Sigmoid colon (tissue), 7 donors: Measurements from ENCODE around the gene AIRE. TPM values are rescaled to one million over a fixed set of nuclear protein-coding genes. Genes with fewer than 3 reads are reported as not detected.
"Not testable (repeated sequence)": the region's sequence is repeated elsewhere in the genome, so short reads cannot be mapped to it uniquely, and the experiment has no call there.

Experiments used
- DNase-seq: peaks from one replicate; pipeline ENCODE4 v3.0.0-alpha.2; 2019
- H3K27ac ChIP-seq, 4 donors: fragments of 200-600 bp; sonication (generic); one replicate each; pipeline ENCODE4 v1.5.1; 2016 to 2019; ENCODE audit warnings: mild to moderate bottlenecking in 1 of 4
- H3K27me3 ChIP-seq, 3 donors: fragments of 200-600 bp; sonication (generic); one replicate each; pipeline ENCODE4 v1.5.1; 2019; ENCODE audit warnings: mild to moderate bottlenecking in 1 of 3
- H3K36me3 ChIP-seq, 4 donors: fragments of 200-600 bp; sonication (generic); one replicate each; pipeline ENCODE4 v1.5.1; 2016 to 2019
- H3K4me1 ChIP-seq, 4 donors: fragments of 200-600 bp; sonication (generic); one replicate each; pipeline ENCODE4 v1.5.1; 2017 to 2019
- H3K4me3 ChIP-seq, 4 donors: fragments of 200-600 bp; sonication (generic); one replicate each; pipeline ENCODE4 v1.5.1; 2017 to 2019; ENCODE audit warnings: mild to moderate bottlenecking in 2 of 4, moderate library complexity in 1 of 4
- H3K9me3 ChIP-seq, 4 donors: fragments of 200-600 bp in 3 of 4; sonication (generic) in 3 of 4; one replicate each; pipeline versions ENCODE4 v1.5.1 to v1.6.1; 2013 to 2019
- EP300 ChIP-seq, 4 donors: sonication (generic); formaldehyde crosslinking; IDR thresholded peaks; one replicate each; pipeline ENCODE4 v1.6.1; 2017; ENCODE audit warnings: antibody characterized with exemption in 4 of 4
- POLR2A ChIP-seq, 2 donors: fragments of 450-650 bp; IDR thresholded peaks; one replicate each; pipeline ENCODE4 v1.6.1; 2016; ENCODE audit warnings: antibody characterized with exemption in 2 of 2, mild to moderate bottlenecking in 2 of 2, moderate library complexity in 2 of 2
- POLR2AphosphoS5 ChIP-seq, 4 donors: sonication (generic); formaldehyde crosslinking; IDR thresholded peaks; one replicate each; pipeline ENCODE4 v1.6.1; 2017; ENCODE audit warnings: antibody characterized with exemption in 4 of 4
- WGBS, 2 donors: extraction: QIAGEN DNeasy Blood & Tissue Kit; methylation state at CpG; one replicate each; pipeline ENCODE4 v1.1.7; 2013; 5-methylcytosine and 5-hydroxymethylcytosine counted together
- intact Hi-C: fragments of 100-400 bp; cut with DNase I; formaldehyde crosslinking; loops from one replicate; pipeline ENCODE4 v1.15.1; 2023
- polyA plus RNA-seq, 3 donors: library from polyadenylated mRNA; stranded (reverse); fragments of 200-250 nt; gene quantifications; one replicate each; pipeline ENCODE4 v1.2.3, GENCODE V29; 2013
- total RNA-seq, 4 donors: library from RNA; depleted of rRNA; stranded (reverse); fragments of >200 nt; gene quantifications; one replicate each; pipeline ENCODE4 v1.1.0, GENCODE V29; 2016
- TF ChIP-seq, protein P1 (sequence below), 4 experiments: fragments of 450-650 bp in 3 of 4; fragments of 200-600 bp in 1 of 4; IDR thresholded peaks; one replicate each; pipeline ENCODE4 v1.5.1; 2016 to 2019; ENCODE audit warnings: antibody characterized with exemption in 4 of 4, mild to moderate bottlenecking in 3 of 4, moderate library complexity in 2 of 4
- donor health status: healthy with polysubstance abuse.
- donor health status: Bipolar disorder and iron deficiency.
- donor health status: healthy.

Gene AIRE
- total and polyA plus RNA-seq, 7 donors: 0.61 TPM; not detected in 6

DNA sequence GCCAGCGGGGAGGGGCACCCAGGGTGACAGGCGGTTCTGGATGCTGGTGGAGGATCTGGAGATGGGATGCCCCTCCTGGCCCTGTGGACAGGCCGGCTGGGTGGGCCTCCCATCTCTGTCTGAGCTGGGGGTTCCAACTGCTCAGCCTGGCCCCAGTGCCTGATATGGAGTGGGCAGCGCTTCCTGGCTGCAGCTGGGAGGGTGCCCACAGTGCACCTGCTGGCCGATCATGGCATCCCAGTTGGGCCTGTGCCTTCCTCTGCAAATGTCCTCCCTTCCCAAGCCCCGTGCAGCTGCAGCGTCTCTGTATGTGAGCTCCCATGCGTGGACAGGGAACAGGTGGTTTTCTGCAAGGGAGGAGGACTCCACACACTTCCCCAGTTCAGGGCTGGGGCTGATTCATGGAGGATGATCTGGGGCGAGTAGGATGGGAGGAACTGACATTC is 16.3 kb downstream of the AIRE start:
- intact Hi-C loops: loop anchor here (2.0 kb wide), 1 partner anchor 37 kb away; the partner anchor contains the start of gene CFAP410
- WGBS, 2 donors: 26 to 53% methylated on average over 9 of the region's 9 CpGs
- peaks cover 0 to 5% (median 1%) of the 10 kb centered on the region in 3 donors for H3K27me3 ChIP-seq
- peaks cover 0 to 4% (median 0%) of the 10 kb centered on the region in 4 donors for H3K36me3 ChIP-seq
- H3K4me1 ChIP-seq: peaks cover 0 to 71% (median 51%) of the 10 kb centered on the region in 4 donors
- H3K27ac ChIP-seq: peak overlapping the region in 2 of 4 donors; percentile 22 to 32
- no peak for DNase-seq
- H3K9me3 ChIP-seq: no peaks in the 10 kb centered on the region
- H3K4me3 ChIP-seq: no peak overlapping the region
- TF ChIP-seq, protein P1, sequence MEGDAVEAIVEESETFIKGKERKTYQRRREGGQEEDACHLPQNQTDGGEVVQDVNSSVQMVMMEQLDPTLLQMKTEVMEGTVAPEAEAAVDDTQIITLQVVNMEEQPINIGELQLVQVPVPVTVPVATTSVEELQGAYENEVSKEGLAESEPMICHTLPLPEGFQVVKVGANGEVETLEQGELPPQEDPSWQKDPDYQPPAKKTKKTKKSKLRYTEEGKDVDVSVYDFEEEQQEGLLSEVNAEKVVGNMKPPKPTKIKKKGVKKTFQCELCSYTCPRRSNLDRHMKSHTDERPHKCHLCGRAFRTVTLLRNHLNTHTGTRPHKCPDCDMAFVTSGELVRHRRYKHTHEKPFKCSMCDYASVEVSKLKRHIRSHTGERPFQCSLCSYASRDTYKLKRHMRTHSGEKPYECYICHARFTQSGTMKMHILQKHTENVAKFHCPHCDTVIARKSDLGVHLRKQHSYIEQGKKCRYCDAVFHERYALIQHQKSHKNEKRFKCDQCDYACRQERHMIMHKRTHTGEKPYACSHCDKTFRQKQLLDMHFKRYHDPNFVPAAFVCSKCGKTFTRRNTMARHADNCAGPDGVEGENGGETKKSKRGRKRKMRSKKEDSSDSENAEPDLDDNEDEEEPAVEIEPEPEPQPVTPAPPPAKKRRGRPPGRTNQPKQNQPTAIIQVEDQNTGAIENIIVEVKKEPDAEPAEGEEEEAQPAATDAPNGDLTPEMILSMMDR (IDR thresholded peaks at IDR 0.05): no peak
- TF ChIP-seq POLR2A (IDR thresholded peaks at IDR 0.05) (no peak), EP300 (IDR thresholded peaks at IDR 0.05) (no peak), POLR2AphosphoS5 (IDR thresholded peaks at IDR 0.05) (no peak)

DNA sequence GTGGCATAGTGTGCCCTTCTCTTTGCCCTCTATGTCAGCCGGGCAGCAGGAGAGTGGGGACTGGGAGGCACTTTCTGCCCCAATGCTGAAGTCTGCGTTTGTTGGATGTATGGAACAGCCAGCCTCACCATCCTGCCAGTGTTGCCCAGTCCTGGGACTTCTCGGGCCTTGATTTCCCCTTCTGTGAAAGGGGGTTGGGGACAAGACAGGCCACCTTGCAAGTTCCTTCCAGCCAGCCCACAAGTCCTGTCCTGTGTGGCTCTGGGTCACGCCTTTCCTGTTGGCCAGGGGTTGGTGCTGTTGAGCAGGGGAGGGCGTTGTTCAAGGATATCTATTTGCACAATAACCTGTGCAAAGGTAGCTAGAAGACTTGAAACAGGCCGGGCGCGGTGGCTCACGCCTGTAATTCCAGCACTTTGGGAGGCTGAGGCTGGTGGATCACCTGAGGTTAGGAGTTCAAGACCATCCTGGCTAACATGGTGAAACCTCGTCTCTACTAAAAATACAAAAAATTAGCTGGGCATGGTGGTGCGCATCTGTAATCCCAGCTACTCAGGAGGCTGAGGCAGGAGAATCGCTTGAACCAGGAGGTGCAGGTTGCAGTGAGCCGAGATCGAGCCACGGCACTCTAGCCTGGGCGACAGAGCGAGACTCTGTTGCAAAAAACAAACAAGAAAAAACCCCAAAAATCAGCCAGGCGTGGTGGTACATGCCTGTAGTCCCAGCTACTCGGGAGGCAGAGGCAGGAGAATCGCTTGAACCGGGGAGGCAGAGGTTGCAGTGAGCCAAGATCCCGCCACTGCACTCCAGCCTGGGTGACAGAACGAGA is 17.1 kb downstream of the AIRE start:
- H3K27me3 ChIP-seq, DNase-seq, H3K4me3 ChIP-seq, H3K9me3 ChIP-seq, intact Hi-C loops, H3K36me3 ChIP-seq: not testable (repeated sequence)
- Histone ChIP-seq H3K4me1 (peaks cover 0 to 65% (median 43%) of the 10 kb centered on the region in 4 donors), H3K27ac (peak overlapping the region in 1 of 4 donors; percentile 32)
- 32 to 66% methylated on average over 23 of the region's 23 CpGs for WGBS, 2 donors

DNA sequence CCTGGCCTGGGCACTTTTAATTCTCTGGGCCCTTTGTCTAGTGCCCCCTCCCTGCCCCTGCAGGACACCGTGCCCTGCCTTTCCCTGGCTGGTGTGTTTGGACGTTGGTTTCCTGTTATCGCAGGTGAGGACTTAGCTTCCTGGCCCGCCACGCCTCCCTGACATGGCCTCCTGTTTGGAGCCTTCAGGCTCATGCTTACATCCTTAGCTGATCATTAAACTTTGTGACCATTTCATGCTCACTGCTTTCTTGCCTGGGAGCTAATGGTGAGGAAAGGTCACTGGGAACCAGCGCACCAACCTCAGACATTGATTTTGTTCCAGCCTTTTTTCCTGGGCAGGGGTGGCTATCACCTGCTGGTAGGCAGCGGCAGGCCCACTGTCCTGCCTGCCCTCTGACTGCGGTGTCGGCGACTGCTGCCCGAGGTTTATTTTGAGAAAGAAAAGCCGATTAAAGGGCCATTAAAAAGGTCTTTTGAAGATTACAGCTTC is 17.9 kb downstream of the AIRE start:
- TF ChIP-seq, protein P1 (IDR thresholded peaks at IDR 0.05): no peak
- TF ChIP-seq POLR2A (IDR thresholded peaks at IDR 0.05): no peak
- TF ChIP-seq EP300 (IDR thresholded peaks at IDR 0.05): no peak
- no peak for TF ChIP-seq POLR2AphosphoS5 (IDR thresholded peaks at IDR 0.05)
- H3K36me3 ChIP-seq: peaks cover 0 to 13% (median 0%) of the 10 kb centered on the region in 4 donors
- no peak overlapping the region for H3K4me3 ChIP-seq
- no peaks in the 10 kb centered on the region for H3K27me3 ChIP-seq
- DNase-seq: no peak
- peak overlapping the region in 2 of 4 donors; percentile 15 to 51 for H3K27ac ChIP-seq
- intact Hi-C loops: no loop called here
- 14 to 60% methylated on average over 12 of the region's 12 CpGs for WGBS, 2 donors
- peaks cover 0 to 61% (median 42%) of the 10 kb centered on the region in 4 donors for H3K4me1 ChIP-seq
- H3K9me3 ChIP-seq: no peaks in the 10 kb centered on the region

DNA sequence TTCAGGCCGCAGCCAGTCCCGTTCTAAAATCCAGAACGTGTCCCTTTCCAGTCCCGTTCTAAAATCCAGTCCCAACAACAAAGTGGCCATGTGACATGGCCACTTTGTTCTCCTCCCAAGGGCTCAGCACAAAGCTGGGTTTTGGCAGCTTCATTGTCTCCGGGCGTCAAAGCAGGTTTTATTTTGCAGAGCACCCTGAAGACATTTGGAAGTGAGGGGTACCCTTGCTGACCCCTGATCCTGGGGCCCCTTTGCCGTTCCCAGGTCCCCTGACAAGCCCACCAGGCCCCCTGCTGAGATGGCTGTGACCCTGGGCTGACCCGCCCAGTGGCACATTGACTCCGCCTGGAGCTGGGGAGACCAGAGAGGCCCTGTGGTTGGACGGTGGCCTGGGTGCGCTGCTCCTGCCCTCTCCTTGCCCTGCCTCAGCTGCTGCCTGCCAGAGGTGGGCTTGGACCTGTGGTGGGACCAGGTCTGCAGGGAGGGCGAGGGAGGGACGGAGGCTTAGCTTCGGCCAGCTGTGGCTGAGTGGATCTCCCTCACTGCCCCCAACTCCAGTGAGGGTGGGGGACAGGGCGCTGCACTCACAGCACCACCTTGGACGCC is 18.4 kb downstream of the AIRE start:
- TF ChIP-seq POLR2A (IDR thresholded peaks at IDR 0.05) (no peak), EP300 (IDR thresholded peaks at IDR 0.05) (no peak), POLR2AphosphoS5 (IDR thresholded peaks at IDR 0.05) (no peak)
- TF ChIP-seq, protein P1 (IDR thresholded peaks at IDR 0.05): no peak
- WGBS, 2 donors: 45 to 74% methylated on average over 16 of the region's 16 CpGs
- peaks cover 0 to 60% (median 41%) of the 10 kb centered on the region in 4 donors for H3K4me1 ChIP-seq
- H3K36me3 ChIP-seq: peaks cover 0 to 13% (median 0%) of the 10 kb centered on the region in 4 donors
- intact Hi-C loops: no loop called here
- no peak for DNase-seq
- peak overlapping the region in 2 of 4 donors; percentile 15 to 25 for H3K27ac ChIP-seq
- no peak overlapping the region for H3K4me3 ChIP-seq
- H3K27me3 ChIP-seq: no peaks in the 10 kb centered on the region
- no peaks in the 10 kb centered on the region for H3K9me3 ChIP-seq

DNA sequence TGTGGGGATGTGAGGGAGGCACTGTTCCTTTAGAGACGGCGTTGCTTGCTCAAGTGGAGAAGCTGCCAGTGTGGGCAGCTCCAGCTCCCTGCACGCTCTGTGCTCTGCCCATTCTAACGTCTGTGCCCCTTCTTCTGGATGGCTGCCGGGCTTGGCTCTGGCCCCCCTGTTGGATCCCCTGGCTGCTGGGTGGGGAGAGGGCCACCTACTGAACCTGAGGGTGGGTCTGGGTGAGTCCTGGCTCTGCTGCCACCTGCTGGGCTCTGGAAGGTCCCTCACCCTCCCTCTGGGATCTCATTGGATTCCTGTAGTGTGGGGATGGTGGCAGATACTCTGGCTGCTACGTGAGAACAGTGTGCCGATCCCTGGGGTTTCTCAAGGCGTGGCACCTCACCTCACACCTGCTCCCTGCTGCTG is 19.2 kb downstream of the AIRE start:
- TF ChIP-seq EP300 (IDR thresholded peaks at IDR 0.05): no peak
- TF ChIP-seq, protein P1 (IDR thresholded peaks at IDR 0.05): peak in 3 of 4 experiments; percentile 33 to 41 (median 35)
- no peak overlapping the region for H3K4me3 ChIP-seq
- H3K36me3 ChIP-seq: peaks cover 0 to 14% (median 0%) of the 10 kb centered on the region in 4 donors
- no peak for DNase-seq
- WGBS, 2 donors: 34 to 65% methylated on average over 8 of the region's 8 CpGs
- H3K4me1 ChIP-seq: peaks cover 0 to 55% (median 36%) of the 10 kb centered on the region in 4 donors
- H3K9me3 ChIP-seq: no peaks in the 10 kb centered on the region
- H3K27me3 ChIP-seq: no peaks in the 10 kb centered on the region
- peak overlapping the region in 1 of 4 donors; percentile 25 for H3K27ac ChIP-seq
- intact Hi-C loops: no loop called here
